PC-3 (cell line): ENCODE data around the gene ASPA. TPM values are rescaled to one million over a fixed set of nuclear protein-coding genes. Genes with fewer than 3 reads are reported as not detected.

Experiments
- ATAC-seq: fragments of 200-7000 bp; cut with Tn5 transposase; 2 replicates; pipeline ENCODE4 v1.9.1; 2020; ENCODE audit warnings: mild to moderate bottlenecking, moderate library complexity
- BruUV-seq: library from RNA; stranded (reverse); fragments of 400-500 nt; replicated peaks from 2 replicates; lab custom pipeline; 2021; lab: Mats Ljungman, UMichigan
- CTCF ChIA-PET: fragments of 300-600 bp; sonication (Branson Sonifier 250); formaldehyde crosslinking; loops from one replicate; lab custom pipeline; 2022; ENCODE audit warnings: antibody characterized with exemption; lab: Charles Lee
- POLR2A ChIA-PET: fragments of 300-600 bp; sonication (Branson Sonifier 250); formaldehyde crosslinking; loops from one replicate; lab custom pipeline; 2022; ENCODE audit warnings: antibody characterized with exemption; ENCODE audit not compliant: unreplicated experiment; lab: Charles Lee
- DNase-seq: peaks from one replicate; pipeline ENCODE4 v3.0.0-alpha.2; 2015
- H2AFZ ChIP-seq: fragments of 300-600 bp; sonication (generic); 2 replicates; pipeline ENCODE4 v1.6.0; 2016; ENCODE audit warnings: antibody characterized with exemption, low read length
- H3F3A ChIP-seq: fragments of 300-600 bp; sonication (generic); one replicate; pipeline ENCODE4 v1.6.0; 2017; ENCODE audit warnings: antibody characterized with exemption, low read length, control low read depth, mild to moderate bottlenecking; ENCODE audit not compliant: unreplicated experiment
- H3K27ac ChIP-seq: fragments of 300-600 bp; sonication (generic); 2 replicates; pipeline ENCODE4 v1.5.1; 2016; ENCODE audit warnings: mild to moderate bottlenecking, low read length
- H3K27me3 ChIP-seq: fragments of 300-600 bp; sonication (generic); 2 replicates; pipeline ENCODE4 v1.6.1; 2016; ENCODE audit warnings: low read length, mixed read lengths
- H3K36me3 ChIP-seq: fragments of 300-600 bp; sonication (generic); 2 replicates; pipeline ENCODE4 v1.6.1; 2016; ENCODE audit warnings: low read depth, mixed run types, low read length, mixed read lengths
- H3K4me1 ChIP-seq: fragments of 300-600 bp; sonication (generic); 2 replicates; pipeline ENCODE4 v1.5.1; 2016; ENCODE audit warnings: low read length; ENCODE audit not compliant: insufficient read depth
- H3K4me2 ChIP-seq: fragments of 300-600 bp; sonication (generic); 2 replicates; pipeline ENCODE4 v1.6.0; 2016; ENCODE audit warnings: low read length
- H3K4me3 ChIP-seq: fragments of 300-600 bp; sonication (generic); 2 replicates; pipeline ENCODE4 v1.5.1; 2016; ENCODE audit warnings: mild to moderate bottlenecking, low read length, mixed read lengths
- H3K79me2 ChIP-seq: fragments of 300-600 bp; sonication (generic); 2 replicates; pipeline ENCODE4 v1.6.1; 2017; ENCODE audit warnings: low read length, mixed read lengths
- H3K9ac ChIP-seq: fragments of 300-600 bp; sonication (generic); 2 replicates; pipeline ENCODE4 v1.6.0; 2016; ENCODE audit warnings: mild to moderate bottlenecking, low read length
- H3K9me2 ChIP-seq: fragments of 300-600 bp; sonication (generic); replicated peaks from 2 replicates; pipeline ENCODE4 v1.6.1; 2016; ENCODE audit warnings: mixed run types, low read length, mixed read lengths
- H3K9me3 ChIP-seq: fragments of 300-600 bp; sonication (generic); 2 replicates; pipeline ENCODE4 v1.6.1; 2016; ENCODE audit warnings: low read length, mixed read lengths
- H4K20me1 ChIP-seq: fragments of 300-600 bp; sonication (generic); 2 replicates; pipeline ENCODE4 v1.6.1; 2016; ENCODE audit warnings: low read length, mixed read lengths
- CTCF ChIP-seq: fragments of 300-600 bp; sonication (generic); conservative IDR thresholded peaks from 2 replicates; pipeline ENCODE4 v1.5.1; 2017; ENCODE audit warnings: antibody characterized with exemption, low read depth, mild to moderate bottlenecking, low read length
- EZH2 ChIP-seq: fragments of 300-600 bp; sonication (generic); IDR thresholded peaks from one replicate; pipeline ENCODE4 v1.6.1; 2017; ENCODE audit warnings: antibody characterized with exemption, mild to moderate bottlenecking, low read length; ENCODE audit not compliant: unreplicated experiment
- EZH2phosphoT487 ChIP-seq: fragments of 300-600 bp; sonication (generic); IDR thresholded peaks from 2 replicates; pipeline ENCODE4 v1.6.1; 2018; ENCODE audit warnings: mild to moderate bottlenecking, antibody characterized with exemption, low read length, borderline replicate concordance
- intact Hi-C: fragments of 100-400 bp; cut with micrococcal nuclease; formaldehyde crosslinking; loops from 2 replicates; pipeline ENCODE4 v1.9.0; 2023
- total RNA-seq: library from RNA; depleted of rRNA; stranded (reverse); fragments of >200 nt; gene quantifications from 2 replicates; pipeline ENCODE4 v1.2.3, GENCODE V29; 2014

Gene ASPA
- total RNA-seq, 1 experiment from 2014 or later = not detected

- Histone ChIP-seq H3K36me3 (no peaks in the 10 kb centered on the region), H3K27ac (no peak overlapping the region), H4K20me1 (no peaks in the 10 kb centered on the region), H3K4me1 (peaks cover 3% of the 10 kb centered on the region; the same call in 1 of the 2 replicates), H3K9ac (no peak overlapping the region), H2AFZ (no peak overlapping the region), H3K27me3 (no peaks in the 10 kb centered on the region), H3K9me2 (no peaks in the 10 kb centered on the region), H3K79me2 (no peaks in the 10 kb centered on the region), H3F3A (no peaks in the 10 kb centered on the region), H3K9me3 (no peaks in the 10 kb centered on the region), H3K4me3 (no peak overlapping the region), H3K4me2 (no peak overlapping the region)
- ChIA-PET CTCF (no interaction called here), POLR2A (no interaction called here)
- ATAC-seq (no peak), DNase-seq (no peak)
- TF ChIP-seq EZH2 (no peak), CTCF (no peak), EZH2phosphoT487 (no peak)
- intact Hi-C loops = no loop called here
- BruUV-seq = no TSS peak
Measured at GRCh38 chr17:3531266-3532101, 55.7 kb downstream of the ASPA start.

GRCh38 chr17:3532106-3532858, 56.5 kb downstream of the ASPA start:
- Histone ChIP-seq H3K36me3 (no peaks in the 10 kb centered on the region), H3K9ac (no peak overlapping the region), H2AFZ (no peak overlapping the region), H3K27ac (no peak overlapping the region), H3K27me3 (no peaks in the 10 kb centered on the region), H3F3A (no peaks in the 10 kb centered on the region), H3K4me3 (no peak overlapping the region), H3K79me2 (no peaks in the 10 kb centered on the region), H3K4me1 (peaks cover 3% of the 10 kb centered on the region; the same call in 1 of the 2 replicates), H3K4me2 (no peak overlapping the region), H4K20me1 (no peaks in the 10 kb centered on the region), H3K9me3 (no peaks in the 10 kb centered on the region), H3K9me2 (no peaks in the 10 kb centered on the region)
- intact Hi-C loops = no loop called here
- no TSS peak for BruUV-seq
- ChIA-PET CTCF (no interaction called here), POLR2A (no interaction called here)
- TF ChIP-seq EZH2phosphoT487 (no peak), CTCF (no peak), EZH2 (no peak)
- ATAC-seq = no peak
- DNase-seq = no peak

GRCh38 chr17:3532859-3533142, 57.0 kb downstream of the ASPA start:
- intact Hi-C loops = no loop called here
- ChIA-PET CTCF (no interaction called here), POLR2A (no interaction called here)
- DNase-seq (no peak), ATAC-seq (no peak)
- no TSS peak for BruUV-seq
- peaks cover 3% of the 10 kb centered on the region; the same call in 1 of the 2 replicates for H3K4me1 ChIP-seq
- no peak overlapping the region for H2AFZ ChIP-seq
- H3F3A ChIP-seq = no peaks in the 10 kb centered on the region
- no peak overlapping the region for H3K27ac ChIP-seq
- H3K79me2 ChIP-seq = no peaks in the 10 kb centered on the region
- H3K9me2 ChIP-seq = no peaks in the 10 kb centered on the region
- H3K9me3 ChIP-seq = no peaks in the 10 kb centered on the region
- H3K4me2 ChIP-seq = no peak overlapping the region
- no peak overlapping the region for H3K9ac ChIP-seq
- H3K27me3 ChIP-seq = no peaks in the 10 kb centered on the region
- H3K36me3 ChIP-seq = no peaks in the 10 kb centered on the region
- no peak overlapping the region for H3K4me3 ChIP-seq
- no peaks in the 10 kb centered on the region for H4K20me1 ChIP-seq
- TF ChIP-seq CTCF (no peak), EZH2phosphoT487 (no peak), EZH2 (no peak)
